ENCODE measurements around the gene NGRN. TPM values are rescaled to one million over a fixed set of nuclear protein-coding genes. Genes with fewer than 3 reads are reported as not detected.

The NGRN gene, protein sequence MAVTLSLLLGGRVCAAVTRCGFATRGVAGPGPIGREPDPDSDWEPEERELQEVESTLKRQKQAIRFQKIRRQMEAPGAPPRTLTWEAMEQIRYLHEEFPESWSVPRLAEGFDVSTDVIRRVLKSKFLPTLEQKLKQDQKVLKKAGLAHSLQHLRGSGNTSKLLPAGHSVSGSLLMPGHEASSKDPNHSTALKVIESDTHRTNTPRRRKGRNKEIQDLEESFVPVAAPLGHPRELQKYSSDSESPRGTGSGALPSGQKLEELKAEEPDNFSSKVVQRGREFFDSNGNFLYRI
- 10 to 100 TPM; 47.9 to 85.1 (median 70.7) TPM for total RNA-seq

DNA sequence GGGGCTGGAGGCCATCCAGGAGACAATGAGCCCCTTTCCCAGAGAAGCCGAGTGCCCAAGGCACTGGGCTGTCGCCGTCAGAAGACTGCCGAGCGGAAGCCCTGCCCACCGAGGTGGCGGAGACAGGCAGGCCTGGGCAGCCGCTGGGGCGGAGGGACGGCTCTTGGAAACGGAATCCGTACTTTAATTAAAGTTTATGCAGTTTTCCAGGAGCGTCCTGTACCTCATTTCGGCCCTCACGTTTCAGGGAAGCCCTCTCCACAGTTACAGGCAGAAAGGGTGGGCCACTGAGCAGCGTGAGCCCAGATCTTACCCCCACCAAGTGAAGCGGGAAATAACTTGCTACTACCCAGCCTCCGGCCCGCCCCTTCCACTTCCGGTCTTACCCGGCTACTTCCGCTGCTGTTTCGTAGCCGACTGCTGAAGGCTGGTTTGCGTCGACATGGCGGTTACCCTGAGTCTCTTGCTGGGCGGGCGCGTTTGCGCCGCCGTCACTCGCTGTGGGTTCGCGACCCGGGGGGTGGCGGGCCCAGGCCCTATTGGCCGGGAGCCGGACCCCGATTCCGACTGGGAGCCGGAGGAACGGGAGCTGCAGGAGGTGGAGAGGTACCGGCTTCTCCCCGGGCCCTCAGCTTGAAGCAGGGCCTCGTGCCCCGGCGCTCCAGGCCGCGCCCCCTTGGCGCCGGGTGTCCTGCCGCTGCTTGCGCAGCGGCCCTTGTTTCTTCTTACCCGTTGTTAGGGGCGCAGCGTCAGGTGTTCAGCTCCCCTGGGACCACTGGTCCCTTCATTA, at the start of gene NGRN:
TSS of gene NGRN (plus strand) at position 402 of the 790 bp plus-strand sequence. CDS start at position 443, 41 bp downstream.
- TF ChIP-seq, protein P1, sequence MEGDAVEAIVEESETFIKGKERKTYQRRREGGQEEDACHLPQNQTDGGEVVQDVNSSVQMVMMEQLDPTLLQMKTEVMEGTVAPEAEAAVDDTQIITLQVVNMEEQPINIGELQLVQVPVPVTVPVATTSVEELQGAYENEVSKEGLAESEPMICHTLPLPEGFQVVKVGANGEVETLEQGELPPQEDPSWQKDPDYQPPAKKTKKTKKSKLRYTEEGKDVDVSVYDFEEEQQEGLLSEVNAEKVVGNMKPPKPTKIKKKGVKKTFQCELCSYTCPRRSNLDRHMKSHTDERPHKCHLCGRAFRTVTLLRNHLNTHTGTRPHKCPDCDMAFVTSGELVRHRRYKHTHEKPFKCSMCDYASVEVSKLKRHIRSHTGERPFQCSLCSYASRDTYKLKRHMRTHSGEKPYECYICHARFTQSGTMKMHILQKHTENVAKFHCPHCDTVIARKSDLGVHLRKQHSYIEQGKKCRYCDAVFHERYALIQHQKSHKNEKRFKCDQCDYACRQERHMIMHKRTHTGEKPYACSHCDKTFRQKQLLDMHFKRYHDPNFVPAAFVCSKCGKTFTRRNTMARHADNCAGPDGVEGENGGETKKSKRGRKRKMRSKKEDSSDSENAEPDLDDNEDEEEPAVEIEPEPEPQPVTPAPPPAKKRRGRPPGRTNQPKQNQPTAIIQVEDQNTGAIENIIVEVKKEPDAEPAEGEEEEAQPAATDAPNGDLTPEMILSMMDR (IDR thresholded peaks at IDR 0.05; ENCODE audit: low read depth) = no peak

DNA sequence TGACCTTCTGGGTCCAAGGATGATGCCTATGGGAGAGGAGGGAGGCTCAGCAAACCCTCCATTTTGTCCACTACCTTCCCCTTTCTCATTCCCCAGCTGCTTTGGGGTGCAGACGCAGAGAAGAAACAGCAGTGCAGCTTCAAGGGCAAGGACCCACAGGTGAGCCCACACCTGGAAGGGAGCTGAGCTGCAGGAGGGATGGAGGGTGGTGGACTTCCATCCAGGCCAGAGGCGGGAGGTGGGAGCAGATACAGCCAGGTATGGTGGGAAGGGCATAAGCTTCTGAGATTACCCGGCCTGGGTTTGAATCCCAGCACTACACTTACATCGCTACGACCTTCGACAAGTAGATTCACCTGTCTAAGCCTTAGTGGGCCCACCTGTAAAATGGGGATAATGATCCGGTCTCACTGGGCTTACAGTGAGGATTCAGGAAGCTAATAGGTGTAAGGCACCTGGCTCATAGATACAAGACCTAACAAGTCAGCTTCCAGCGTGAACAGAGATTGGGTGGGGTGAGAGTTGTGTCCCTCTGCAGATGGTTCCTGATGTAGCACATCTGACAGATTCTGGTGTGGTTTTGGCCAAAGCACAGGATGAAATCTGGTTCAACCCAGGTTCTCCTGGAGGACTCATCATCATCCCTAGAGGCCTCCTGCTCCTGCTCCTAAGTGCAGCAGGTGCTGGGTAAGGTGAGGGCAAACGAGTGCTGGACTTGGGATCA, 47.6 kb upstream of the NGRN start:
- TF ChIP-seq, protein P1 (IDR thresholded peaks at IDR 0.05; ENCODE audit: low read depth) = no peak

DNA sequence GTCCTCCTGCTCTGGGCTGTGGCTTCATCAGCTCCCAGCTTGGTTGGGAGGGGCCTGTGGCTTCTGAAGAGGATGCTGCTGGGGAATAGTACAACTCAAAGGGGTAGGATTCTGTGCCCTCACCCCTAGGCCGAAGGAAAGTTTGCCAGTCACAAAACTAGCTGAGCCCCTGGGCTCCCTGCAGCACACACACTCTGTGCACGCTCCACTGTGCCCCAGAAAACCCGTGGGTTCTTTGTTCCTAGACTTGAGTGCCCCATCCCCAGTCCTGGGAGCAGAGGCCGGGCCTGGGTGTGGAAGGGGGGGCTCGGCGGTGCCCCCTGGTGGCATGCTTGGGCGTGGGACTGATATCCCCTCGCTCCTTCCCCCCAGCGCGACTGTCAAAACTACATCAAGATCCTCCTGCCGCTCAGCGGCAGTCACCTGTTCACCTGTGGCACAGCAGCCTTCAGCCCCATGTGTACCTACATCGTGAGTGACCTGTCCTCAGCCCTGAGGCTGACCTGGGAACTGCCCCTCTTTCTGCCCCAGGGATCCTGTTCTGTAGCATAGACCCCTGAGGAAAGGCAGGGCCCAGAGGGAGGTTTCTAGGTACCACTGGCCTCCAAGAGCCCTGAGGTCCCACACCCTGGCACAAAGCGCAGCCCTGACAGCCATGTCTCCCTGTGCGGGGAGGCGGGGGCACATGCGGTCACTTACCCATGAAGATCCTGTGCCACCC, 45.9 kb upstream of the NGRN start:
- TF ChIP-seq, protein P1 (IDR thresholded peaks at IDR 0.05; ENCODE audit: low read depth) = no peak

DNA sequence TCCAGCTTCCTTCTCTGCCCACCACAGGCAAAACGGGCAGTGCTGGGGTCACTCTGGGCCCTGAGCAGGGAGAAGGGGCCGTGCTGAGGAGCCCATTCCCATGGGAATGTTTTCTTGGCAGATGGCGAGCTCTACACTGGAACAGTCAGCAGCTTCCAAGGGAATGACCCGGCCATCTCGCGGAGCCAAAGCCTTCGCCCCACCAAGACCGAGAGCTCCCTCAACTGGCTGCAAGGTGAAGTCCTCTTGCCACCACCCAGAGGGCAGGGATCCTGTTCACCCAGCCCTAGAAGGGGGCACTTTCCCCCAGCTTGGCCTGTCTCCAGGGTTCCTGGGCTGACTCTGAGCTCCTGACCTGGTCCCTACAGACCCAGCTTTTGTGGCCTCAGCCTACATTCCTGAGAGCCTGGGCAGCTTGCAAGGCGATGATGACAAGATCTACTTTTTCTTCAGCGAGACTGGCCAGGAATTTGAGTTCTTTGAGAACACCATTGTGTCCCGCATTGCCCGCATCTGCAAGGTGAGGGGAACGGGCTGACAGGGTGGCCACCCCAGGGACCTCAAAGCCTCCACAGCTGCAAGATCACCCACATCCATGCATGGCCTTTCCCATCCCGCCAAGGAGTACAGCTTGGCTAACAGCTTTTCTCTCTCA, 44.1 kb upstream of the NGRN start:
- TF ChIP-seq, protein P1 (IDR thresholded peaks at IDR 0.05; ENCODE audit: low read depth) = no peak

DNA sequence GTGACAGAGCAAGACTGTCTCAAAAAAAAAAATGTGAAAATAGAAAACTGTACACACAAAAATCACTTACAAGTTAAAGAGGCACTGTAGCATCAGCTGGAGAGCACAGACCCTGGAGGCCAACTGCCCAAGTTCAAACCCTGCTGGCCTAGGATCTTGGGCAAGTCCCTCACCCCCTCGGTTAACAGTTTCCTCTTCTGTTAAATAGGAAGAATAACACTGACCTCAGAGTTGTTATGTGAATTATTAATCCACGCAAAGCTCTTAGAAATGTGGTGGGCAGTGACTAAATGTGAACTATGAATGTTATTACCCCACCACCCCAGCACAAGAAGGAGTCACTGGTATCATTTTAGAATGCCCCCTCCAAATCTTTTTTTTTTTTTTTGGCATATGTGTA, 42.9 kb upstream of the NGRN start:
- TF ChIP-seq, protein P1 (IDR thresholded peaks at IDR 0.05; ENCODE audit: low read depth) = no peak

DNA sequence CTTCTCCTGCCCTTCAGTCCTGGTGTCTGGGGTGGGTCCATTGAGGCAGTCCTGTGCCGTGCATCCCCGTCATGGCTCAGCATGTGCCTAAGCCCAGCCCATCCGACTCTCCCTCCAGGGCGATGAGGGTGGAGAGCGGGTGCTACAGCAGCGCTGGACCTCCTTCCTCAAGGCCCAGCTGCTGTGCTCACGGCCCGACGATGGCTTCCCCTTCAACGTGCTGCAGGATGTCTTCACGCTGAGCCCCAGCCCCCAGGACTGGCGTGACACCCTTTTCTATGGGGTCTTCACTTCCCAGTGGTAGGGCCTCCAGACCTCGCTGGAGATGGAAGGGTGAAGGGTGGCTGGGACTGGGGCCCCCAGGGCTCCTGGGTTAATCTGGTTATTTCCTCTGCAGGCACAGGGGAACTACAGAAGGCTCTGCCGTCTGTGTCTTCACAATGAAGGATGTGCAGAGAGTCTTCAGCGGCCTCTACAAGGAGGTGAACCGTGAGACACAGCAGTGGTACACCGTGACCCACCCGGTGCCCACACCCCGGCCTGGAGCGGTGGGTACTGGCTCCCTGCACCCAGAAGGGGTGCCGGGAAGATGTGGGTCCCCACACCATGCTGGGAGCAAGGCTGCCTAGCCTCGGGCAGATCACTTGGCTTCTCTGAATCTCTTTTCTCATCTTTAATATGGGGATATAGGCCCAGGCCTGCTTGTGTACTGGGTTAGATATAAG, 41.9 kb upstream of the NGRN start:
- TF ChIP-seq, protein P1 (IDR thresholded peaks at IDR 0.05; ENCODE audit: low read depth) = no peak

Data from subcutaneous adipose tissue (tissue), 4 donors.